ENCODE data around the gene STRA6.

STRA6 gene

GRCh38 chr15:74207652-74208440, 5.3 kb upstream of the STRA6 start:
- no peak for DNase-seq (ENCODE audit: low read depth)

- no peak for DNase-seq (ENCODE audit: low read depth)
Measured at GRCh38 chr15:74206801-74207281, 4.3 kb upstream of the STRA6 start.

GRCh38 chr15:74205582-74205947, 3.0 kb upstream of the STRA6 start:
- DNase-seq (ENCODE audit: low read depth): no peak

GRCh38 chr15:74203914-74204431, 1.4 kb upstream of the STRA6 start:
- no peak for DNase-seq (ENCODE audit: low read depth)

GRCh38 chr15:74201710-74202420, 722 bp downstream of the STRA6 start:
- DNase-seq (ENCODE audit: low read depth): no peak

GRCh38 chr15:74200871-74201419, 1.6 kb downstream of the STRA6 start:
- no peak for DNase-seq (ENCODE audit: low read depth)

- no peak for DNase-seq (ENCODE audit: low read depth)
Measured at GRCh38 chr15:74200412-74200815, 2.2 kb downstream of the STRA6 start.

- DNase-seq (ENCODE audit: low read depth): no peak
Measured at GRCh38 chr15:74199297-74199652, 3.3 kb downstream of the STRA6 start.

- no peak for DNase-seq (ENCODE audit: low read depth)
Measured at GRCh38 chr15:74197176-74197965, 5.2 kb downstream of the STRA6 start.

- DNase-seq (ENCODE audit: low read depth): no peak
Measured at GRCh38 chr15:74196175-74196574, 6.4 kb downstream of the STRA6 start.

- no peak for DNase-seq (ENCODE audit: low read depth)
Measured at GRCh38 chr15:74194572-74195559, 7.7 kb downstream of the STRA6 start.

- DNase-seq (ENCODE audit: low read depth): no peak
Measured at GRCh38 chr15:74193905-74194304, 8.7 kb downstream of the STRA6 start.

- no peak for DNase-seq (ENCODE audit: low read depth)
Measured at GRCh38 chr15:74193299-74193718, 9.3 kb downstream of the STRA6 start.

GRCh38 chr15:74192751-74193150, 9.8 kb downstream of the STRA6 start:
- DNase-seq (ENCODE audit: low read depth): no peak

GRCh38 chr15:74191798-74192197, 10.8 kb downstream of the STRA6 start:
- DNase-seq (ENCODE audit: low read depth): no peak

GRCh38 chr15:74188216-74188615, 14.4 kb downstream of the STRA6 start:
- no peak for DNase-seq (ENCODE audit: low read depth)

GRCh38 chr15:74185710-74186348, 16.8 kb downstream of the STRA6 start:
- no peak for DNase-seq (ENCODE audit: low read depth)

- no peak for DNase-seq (ENCODE audit: low read depth)
Measured at GRCh38 chr15:74184582-74185091, 17.9 kb downstream of the STRA6 start.

- no peak for DNase-seq (ENCODE audit: low read depth)
Measured at GRCh38 chr15:74182131-74182530, 20.5 kb downstream of the STRA6 start.
